Neural progenitor cell (in vitro differentiated cells): ENCODE results near the gene PADI4. TPM values are rescaled to one million over a fixed set of nuclear protein-coding genes. Genes with fewer than 3 reads are reported as not detected.
A peak's percentile ranks its signal among the peaks of the same experiment; 100 is the strongest.

ENCODE experiments used
- DNase-seq: peaks from one replicate; pipeline ENCODE4 v3.0.0-alpha.2; 2016; ENCODE audit warnings: low spot score
- H2AFZ ChIP-seq: fragments of 200-600 bp; sonication (generic); replicated peaks from 2 replicates; pipeline ENCODE4 v1.6.1; 2016; ENCODE audit warnings: antibody characterized with exemption
- H3F3A ChIP-seq: fragments of 200-600 bp; sonication (generic); 2 replicates; pipeline ENCODE4 v1.6.1; 2016; ENCODE audit warnings: antibody characterized with exemption, low read depth
- H3K27ac ChIP-seq: fragments of 200-600 bp; sonication (generic); 2 replicates; pipeline ENCODE4 v1.5.1; 2016; ENCODE audit warnings: mild to moderate bottlenecking
- H3K27me3 ChIP-seq: fragments of 200-600 bp; sonication (generic); 2 replicates; pipeline ENCODE4 v1.6.1; 2016; ENCODE audit warnings: mild to moderate bottlenecking, moderate library complexity
- H3K36me3 ChIP-seq: fragments of 200-600 bp; sonication (generic); 2 replicates; pipeline ENCODE4 v1.5.1; 2016
- H3K4me1 ChIP-seq: fragments of 200-600 bp; sonication (generic); 2 replicates; pipeline ENCODE4 v1.6.1; 2016; ENCODE audit warnings: mixed run types
- H3K4me2 ChIP-seq: fragments of 200-600 bp; sonication (generic); 2 replicates; pipeline ENCODE4 v1.6.1; 2016
- H3K4me3 ChIP-seq: fragments of 200-600 bp; sonication (generic); 2 replicates; pipeline ENCODE4 v1.5.1; 2016
- H3K79me2 ChIP-seq: fragments of 200-600 bp; sonication (generic); 2 replicates; pipeline ENCODE4 v1.6.1; 2016; ENCODE audit warnings: low read depth
- H3K9ac ChIP-seq: fragments of 200-600 bp; sonication (generic); 2 replicates; pipeline ENCODE4 v1.6.1; 2016
- H3K9me3 ChIP-seq: fragments of 200-600 bp; sonication (generic); 2 replicates; pipeline ENCODE4 v1.5.1; 2016; ENCODE audit warnings: low read depth
- H4K20me1 ChIP-seq: fragments of 200-600 bp; sonication (generic); 2 replicates; pipeline ENCODE4 v1.6.1; 2016; ENCODE audit warnings: low read depth
- H3K27ac Mint-ChIP-seq: 3 replicates; pipeline ENCODE4 v1.8.0; 2021; ENCODE audit warnings: mixed read lengths
- H3K27me3 Mint-ChIP-seq: 2 replicates; pipeline ENCODE4 v1.8.0; 2022; ENCODE audit warnings: low read depth, mild to moderate bottlenecking, inconsistent platforms, moderate library complexity, mixed read lengths; ENCODE audit not compliant: insufficient read depth
- H3K36me3 Mint-ChIP-seq: 3 replicates; pipeline ENCODE4 v1.8.0; 2021; ENCODE audit warnings: mixed read lengths
- H3K4me1 Mint-ChIP-seq: 3 replicates; pipeline ENCODE4 v1.8.0; 2021; ENCODE audit warnings: mixed read lengths
- H3K4me3 Mint-ChIP-seq: 3 replicates; pipeline ENCODE4 v1.8.0; 2021; ENCODE audit warnings: mild to moderate bottlenecking, moderate library complexity, mixed read lengths
- H3K9me3 Mint-ChIP-seq: 3 replicates; pipeline ENCODE4 v1.8.0; 2020; ENCODE audit warnings: mixed read lengths
- CTCF ChIP-seq: fragments of 200-600 bp; sonication (generic); IDR thresholded peaks from 2 replicates; pipeline ENCODE4 v1.5.1; 2017; ENCODE audit warnings: antibody characterized with exemption, mild to moderate bottlenecking
- EZH2 ChIP-seq: fragments of 200-600 bp; sonication (generic); IDR thresholded peaks from 2 replicates; pipeline ENCODE4 v1.6.1; 2017; ENCODE audit warnings: antibody characterized with exemption, mild to moderate bottlenecking, moderate library complexity
- EZH2phosphoT487 ChIP-seq: fragments of 200-600 bp; sonication (generic); IDR thresholded peaks from 2 replicates; pipeline ENCODE4 v1.6.1; 2017; ENCODE audit warnings: antibody characterized with exemption
- total RNA-seq: library from RNA; depleted of rRNA; stranded (reverse); fragments of >200 nt; gene quantifications from 2 replicates; pipeline ENCODE4 v1.2.3, GENCODE V29; 2015; ENCODE audit warnings: low replicate concordance

PADI4 gene
- total RNA-seq, 1 donor from 2014 or later = not detected

GRCh38 chr1:17372955-17373354 is 65.0 kb downstream of the PADI4 start:
- Histone ChIP-seq H3K79me2 (no peaks in the 10 kb centered on the region), H2AFZ (no peak overlapping the region)

GRCh38 chr1:17375651-17376050 is 67.7 kb downstream of the PADI4 start:
- Histone ChIP-seq H3K27me3 (no peaks in the 10 kb centered on the region), H2AFZ (no peak overlapping the region), H3K4me3 (no peak overlapping the region), H3K27ac (no peak overlapping the region), H3K4me1 (no peaks in the 10 kb centered on the region), H3K4me2 (no peak overlapping the region), H3K9ac (no peak overlapping the region), H4K20me1 (no peaks in the 10 kb centered on the region), H3K79me2 (no peaks in the 10 kb centered on the region), H3K9me3 (no peaks in the 10 kb centered on the region), H3F3A (no peaks in the 10 kb centered on the region), H3K36me3 (no peaks in the 10 kb centered on the region)
- peaks cover 2% of the 10 kb centered on the region for H3K4me1 Mint-ChIP-seq
- H3K27me3 Mint-ChIP-seq = peaks cover 15% of the 10 kb centered on the region
- H3K36me3 Mint-ChIP-seq = no peaks in the 10 kb centered on the region
- no peak for TF ChIP-seq CTCF
- no peak for TF ChIP-seq EZH2
- no peak overlapping the region for H3K27ac Mint-ChIP-seq
- H3K4me3 Mint-ChIP-seq = no peak overlapping the region
- peaks cover under 1% of the 10 kb centered on the region for H3K9me3 Mint-ChIP-seq
- no peak for DNase-seq

More at GRCh38 chr1:17372955-17373354, 65.0 kb downstream of the PADI4 start:
- Mint-ChIP-seq H3K27ac (no peak overlapping the region), H3K4me1 (peaks cover 2% of the 10 kb centered on the region), H3K9me3 (no peaks in the 10 kb centered on the region), H3K27me3 (peaks cover 17% of the 10 kb centered on the region), H3K36me3 (no peaks in the 10 kb centered on the region), H3K4me3 (no peak overlapping the region)
- no peaks in the 10 kb centered on the region for H3K4me1 ChIP-seq
- H3K9me3 ChIP-seq = no peaks in the 10 kb centered on the region
- no peaks in the 10 kb centered on the region for H3K27me3 ChIP-seq
- H3K4me3 ChIP-seq = no peak overlapping the region
- no peak for TF ChIP-seq CTCF
- H3K36me3 ChIP-seq = no peaks in the 10 kb centered on the region
- no peaks in the 10 kb centered on the region for H3F3A ChIP-seq
- DNase-seq = peak; percentile 13
- no peak overlapping the region for H3K27ac ChIP-seq
- no peaks in the 10 kb centered on the region for H4K20me1 ChIP-seq
- H3K4me2 ChIP-seq = no peak overlapping the region
- H3K9ac ChIP-seq = no peak overlapping the region

GRCh38 chr1:17377325-17377953 is 69.4 kb downstream of the PADI4 start:
- peaks cover 2% of the 10 kb centered on the region for H3K4me1 Mint-ChIP-seq
- Histone ChIP-seq H3F3A (no peaks in the 10 kb centered on the region), H3K27me3 (no peaks in the 10 kb centered on the region), H3K36me3 (no peaks in the 10 kb centered on the region), H3K9me3 (no peaks in the 10 kb centered on the region), H3K9ac (no peak overlapping the region), H2AFZ (peak overlapping the region; percentile 17), H3K27ac (no peak overlapping the region), H4K20me1 (no peaks in the 10 kb centered on the region), H3K4me3 (no peak overlapping the region), H3K79me2 (no peaks in the 10 kb centered on the region), H3K4me2 (no peak overlapping the region), H3K4me1 (no peaks in the 10 kb centered on the region)
- peak overlapping the region; percentile 54 for H3K27ac Mint-ChIP-seq
- no peak overlapping the region for H3K4me3 Mint-ChIP-seq
- no peak for TF ChIP-seq EZH2
- TF ChIP-seq CTCF = no peak
- no peak for TF ChIP-seq EZH2phosphoT487
- peaks cover 15% of the 10 kb centered on the region for H3K27me3 Mint-ChIP-seq
- no peak for DNase-seq
- peaks cover 2% of the 10 kb centered on the region for H3K9me3 Mint-ChIP-seq
- no peaks in the 10 kb centered on the region for H3K36me3 Mint-ChIP-seq
